ES-I3 (cell line): ENCODE data around the gene P2RX4.
"Not testable (repeated sequence)": the region's sequence is repeated elsewhere in the genome, so short reads cannot be mapped to it uniquely, and the experiment has no call there.

Source experiments
- H3K36me3 ChIP-seq: 2 replicates; pipeline ENCODE4 v1.6.1; 2013; ENCODE audit warnings: mild to moderate bottlenecking, low read length, control low read depth, moderate library complexity; ENCODE audit not compliant: insufficient read depth
- H3K4me1 ChIP-seq: 2 replicates; pipeline ENCODE4 v1.6.1; 2013; ENCODE audit warnings: mild to moderate bottlenecking, control low read depth, low read length; ENCODE audit not compliant: insufficient read depth
- H3K9ac ChIP-seq: 2 replicates; pipeline ENCODE4 v1.6.1; 2013; ENCODE audit warnings: low read depth, mild to moderate bottlenecking, low read length, moderate library complexity
- H3K9me3 ChIP-seq: 2 replicates; pipeline ENCODE4 v1.6.1; 2013; ENCODE audit warnings: mild to moderate bottlenecking, low read length, moderate library complexity; ENCODE audit not compliant: control insufficient read depth, insufficient read depth

The P2RX4 gene

GRCh38 chr12:121253638-121254335, 43.9 kb downstream of the P2RX4 start:
- Histone ChIP-seq H3K9ac (no peak overlapping the region), H3K4me1 (no peaks in the 10 kb centered on the region), H3K36me3 (peaks cover 6% of the 10 kb centered on the region; the same call in 1 of the 2 replicates), H3K9me3 (no peaks in the 10 kb centered on the region)

- Histone ChIP-seq H3K36me3 (peaks cover 11% of the 10 kb centered on the region; the same call in 1 of the 2 replicates), H3K9me3 (no peaks in the 10 kb centered on the region), H3K9ac (no peak overlapping the region), H3K4me1 (no peaks in the 10 kb centered on the region)
Observed at GRCh38 chr12:121255433-121255832, 45.5 kb downstream of the P2RX4 start.

GRCh38 chr12:121257704-121258449, 47.9 kb downstream of the P2RX4 start:
- H3K36me3 ChIP-seq, H3K9ac ChIP-seq, H3K9me3 ChIP-seq, H3K4me1 ChIP-seq: not testable (repeated sequence)

- Histone ChIP-seq H3K36me3 (peaks cover 5% of the 10 kb centered on the region; the same call in 1 of the 2 replicates), H3K9me3 (no peaks in the 10 kb centered on the region), H3K9ac (no peak overlapping the region), H3K4me1 (no peaks in the 10 kb centered on the region)
Observed at GRCh38 chr12:121259074-121259473, 49.1 kb downstream of the P2RX4 start.

DNA sequence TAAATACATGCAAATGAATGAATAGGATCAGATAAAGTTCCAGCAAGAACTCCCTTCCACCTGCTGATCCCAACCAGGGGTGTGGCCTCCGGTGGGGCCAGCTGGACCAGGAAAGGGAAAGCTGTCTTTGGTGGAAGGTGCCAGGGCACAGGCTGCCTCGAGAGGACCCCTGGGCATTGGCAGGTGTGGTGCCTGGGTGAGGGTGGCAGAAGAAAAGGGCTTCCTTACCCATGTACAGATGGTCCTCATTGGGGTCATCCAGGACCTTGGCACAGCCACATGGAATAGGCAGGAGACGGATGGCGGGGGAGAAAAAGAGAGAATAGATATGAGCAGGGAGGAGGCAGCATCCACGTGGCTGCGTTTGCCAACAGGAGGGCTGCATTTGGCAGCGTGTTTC, 50.2 kb downstream of the P2RX4 start:
- Histone ChIP-seq H3K4me1 (no peaks in the 10 kb centered on the region), H3K9me3 (no peaks in the 10 kb centered on the region), H3K36me3 (peaks cover 5% of the 10 kb centered on the region; the same call in 1 of the 2 replicates), H3K9ac (no peak overlapping the region)

DNA sequence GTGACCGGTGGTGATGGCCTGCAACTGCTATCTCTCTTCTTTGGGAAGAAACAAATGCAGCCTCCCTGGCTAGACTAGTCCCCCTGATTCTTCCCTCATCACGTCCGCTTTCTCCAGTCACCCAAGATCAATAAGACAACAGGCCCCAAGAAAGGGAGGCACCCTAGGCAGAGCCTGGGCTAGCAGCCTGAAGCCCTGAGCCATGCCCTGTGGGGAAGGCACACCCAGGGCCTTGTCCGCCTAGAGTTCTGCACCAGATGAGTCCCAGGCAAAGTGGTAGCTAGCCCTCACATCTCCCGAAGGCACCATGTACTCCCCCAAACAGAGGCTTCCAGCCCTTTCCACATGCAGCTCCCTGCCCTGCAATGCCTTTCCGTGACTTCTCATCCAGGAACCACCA, 51.5 kb downstream of the P2RX4 start:
- H3K9ac ChIP-seq = no peak overlapping the region
- H3K9me3 ChIP-seq = no peaks in the 10 kb centered on the region
- H3K36me3 ChIP-seq = peaks cover 5% of the 10 kb centered on the region; the same call in 1 of the 2 replicates
- no peaks in the 10 kb centered on the region for H3K4me1 ChIP-seq

DNA sequence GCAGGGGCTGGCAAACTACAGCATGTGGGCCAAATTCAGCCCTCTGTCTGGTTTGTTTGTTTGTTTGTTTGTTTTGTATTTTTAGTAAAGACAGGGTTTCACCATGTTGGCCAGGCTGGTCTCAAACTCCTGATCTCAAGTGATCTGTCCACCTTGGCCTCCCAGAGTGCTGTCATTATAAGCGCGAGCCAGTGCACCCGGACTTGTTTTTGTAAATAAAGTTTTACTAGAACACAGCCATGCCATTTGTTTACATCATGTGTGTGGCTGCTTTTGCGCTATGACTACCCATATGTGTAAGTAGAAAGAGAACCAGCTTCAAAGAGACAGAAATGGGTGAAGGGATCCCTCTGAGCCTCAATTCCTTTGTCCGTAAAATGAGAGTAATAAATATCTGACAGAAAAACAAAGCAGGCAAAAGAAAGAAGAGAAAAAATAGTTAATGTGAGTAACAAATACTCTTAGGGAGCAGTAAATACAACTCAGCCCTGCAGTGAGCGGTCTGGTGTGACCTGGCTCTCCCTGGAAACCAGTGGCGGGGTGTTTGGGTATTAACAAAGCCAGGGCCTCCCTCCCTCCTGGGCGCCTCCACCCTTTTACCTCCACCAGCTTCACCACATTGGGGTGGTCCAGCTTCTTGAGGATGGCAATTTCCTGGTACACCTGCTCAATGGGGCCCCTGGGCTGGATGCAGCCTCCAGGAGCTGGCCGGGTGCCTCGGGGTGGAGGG, 53.4 kb downstream of the P2RX4 start:
- H3K4me1 ChIP-seq = no peaks in the 10 kb centered on the region
- no peaks in the 10 kb centered on the region for H3K9me3 ChIP-seq
- peaks cover 5% of the 10 kb centered on the region; the same call in 1 of the 2 replicates for H3K36me3 ChIP-seq
- no peak overlapping the region for H3K9ac ChIP-seq

- peaks cover 9% of the 10 kb centered on the region; the same call in 1 of the 2 replicates for H3K36me3 ChIP-seq
- H3K4me1 ChIP-seq = no peaks in the 10 kb centered on the region
Observed at GRCh38 chr12:121264135-121264534, 54.2 kb downstream of the P2RX4 start.

DNA sequence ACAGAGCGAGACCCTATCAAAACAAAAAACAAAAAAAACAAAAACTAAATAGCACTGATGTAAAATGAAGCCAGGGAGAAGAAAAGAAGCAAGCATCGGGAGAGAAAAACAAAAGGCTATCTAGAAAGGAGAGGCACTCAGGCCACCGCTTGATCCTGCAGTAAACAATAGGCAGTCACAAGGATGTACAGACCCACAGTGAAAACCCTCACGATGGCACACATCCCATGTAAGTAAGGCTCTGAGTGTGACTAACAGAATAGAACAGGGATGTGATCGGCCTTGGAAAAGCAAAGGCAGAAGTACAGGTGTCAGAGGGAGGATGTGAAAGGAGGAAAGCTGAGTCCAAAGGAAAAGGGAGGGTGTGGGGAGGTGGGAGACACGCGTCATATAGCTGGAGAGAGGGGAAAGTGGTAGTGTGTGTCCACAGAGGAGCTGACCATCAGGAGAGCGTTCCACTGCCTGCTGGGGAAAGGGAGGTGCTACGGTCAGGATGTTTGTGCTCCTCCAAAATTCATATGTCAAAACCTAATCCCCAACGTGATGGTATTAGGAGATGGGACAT, 55.1 kb downstream of the P2RX4 start:
- H3K9ac ChIP-seq = no peak overlapping the region
- H3K4me1 ChIP-seq = no peaks in the 10 kb centered on the region
- peaks cover 5% of the 10 kb centered on the region; the same call in 1 of the 2 replicates for H3K36me3 ChIP-seq
- H3K9me3 ChIP-seq = no peaks in the 10 kb centered on the region

More at GRCh38 chr12:121264135-121264534, 54.2 kb downstream of the P2RX4 start:
- Histone ChIP-seq H3K9ac (no peak overlapping the region), H3K9me3 (no peaks in the 10 kb centered on the region)

- Histone ChIP-seq H3K36me3 (peaks cover 4% of the 10 kb centered on the region; the same call in 1 of the 2 replicates), H3K4me1 (no peaks in the 10 kb centered on the region), H3K9ac (no peak overlapping the region), H3K9me3 (no peaks in the 10 kb centered on the region)
Observed at GRCh38 chr12:121267822-121268221, 57.9 kb downstream of the P2RX4 start.

GRCh38 chr12:121273364-121273896, 63.5 kb downstream of the P2RX4 start:
- Histone ChIP-seq H3K9ac (no peak overlapping the region), H3K36me3 (peaks cover 4% of the 10 kb centered on the region; the same call in 1 of the 2 replicates), H3K4me1 (no peaks in the 10 kb centered on the region), H3K9me3 (no peaks in the 10 kb centered on the region)

DNA sequence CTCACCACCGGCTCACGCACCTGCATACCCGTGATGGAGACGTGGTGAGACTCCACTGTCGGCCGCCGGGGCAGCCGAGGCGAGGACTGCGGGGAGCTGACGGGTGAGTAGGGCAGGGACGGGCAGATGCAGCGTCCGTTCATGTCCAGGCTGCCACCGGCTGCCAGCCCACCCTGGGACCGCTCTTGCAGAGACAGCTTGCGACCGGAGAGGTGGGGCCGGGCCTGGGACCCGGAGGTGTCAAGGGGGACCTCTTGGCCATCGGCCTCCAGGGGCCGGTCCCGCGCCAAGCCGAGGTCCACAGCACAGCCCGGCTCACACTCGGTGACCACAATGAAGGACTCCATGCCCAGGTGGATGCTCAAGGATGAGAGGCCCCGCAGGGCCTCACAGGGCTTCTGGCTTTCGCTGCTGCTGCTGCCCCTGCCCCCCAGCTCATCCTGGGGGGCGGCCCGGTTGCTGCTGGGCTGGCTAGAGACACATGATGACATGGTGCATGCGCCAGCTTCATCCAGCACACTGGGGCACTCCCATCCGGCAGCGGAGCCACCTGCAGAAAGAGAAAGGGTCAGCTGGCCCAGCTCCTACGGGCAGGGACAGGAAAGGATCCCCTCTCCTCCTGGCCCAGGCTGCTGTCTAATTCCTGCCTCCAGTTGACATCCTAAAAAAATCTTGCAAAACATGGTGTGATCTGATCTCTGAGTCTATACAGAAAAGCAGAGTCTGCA, 64.3 kb downstream of the P2RX4 start:
- no peaks in the 10 kb centered on the region for H3K36me3 ChIP-seq
- no peaks in the 10 kb centered on the region for H3K9me3 ChIP-seq
- H3K9ac ChIP-seq = no peak overlapping the region
- H3K4me1 ChIP-seq = no peaks in the 10 kb centered on the region

- H3K9me3 ChIP-seq = no peaks in the 10 kb centered on the region
- no peaks in the 10 kb centered on the region for H3K36me3 ChIP-seq
- no peaks in the 10 kb centered on the region; the same call in 1 of the 2 replicates for H3K4me1 ChIP-seq
- no peak overlapping the region for H3K9ac ChIP-seq
Observed at GRCh38 chr12:121277374-121277759, 67.4 kb downstream of the P2RX4 start.
